GM18861 (cell line): ENCODE results near the gene RBM24.

Experiments used
- ATAC-seq: cut with Tn5 transposase; IDR thresholded peaks from one replicate; pipeline ENCODE4 v1.9.1; 2021; ENCODE audit not compliant: unreplicated experiment

RBM24 gene

DNA sequence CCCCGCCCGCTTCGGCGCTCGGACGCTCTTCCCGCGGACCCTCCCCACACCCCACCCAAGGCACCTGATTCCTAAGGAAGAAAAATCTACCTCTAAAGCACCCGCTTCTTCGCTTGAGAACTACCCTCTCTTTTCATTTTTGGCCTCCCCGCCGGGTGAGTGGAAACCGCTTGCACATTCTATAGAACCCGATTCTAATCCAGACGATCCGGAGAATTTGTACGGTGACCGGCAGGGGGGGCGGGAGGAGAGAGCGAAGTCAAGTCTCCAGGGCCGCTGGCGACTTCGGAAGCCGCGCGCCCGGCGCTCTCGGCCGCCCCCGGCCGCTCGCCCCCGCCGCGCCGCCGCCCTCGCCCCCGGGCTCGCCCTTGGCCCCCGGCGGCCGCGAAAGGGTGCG is at the start of gene RBM24:
RBM24 (plus strand) TSS at position 262 of the 397 bp plus-strand sequence. CDS start 221 bp downstream, outside the sequence.
- ATAC-seq: no peak

DNA sequence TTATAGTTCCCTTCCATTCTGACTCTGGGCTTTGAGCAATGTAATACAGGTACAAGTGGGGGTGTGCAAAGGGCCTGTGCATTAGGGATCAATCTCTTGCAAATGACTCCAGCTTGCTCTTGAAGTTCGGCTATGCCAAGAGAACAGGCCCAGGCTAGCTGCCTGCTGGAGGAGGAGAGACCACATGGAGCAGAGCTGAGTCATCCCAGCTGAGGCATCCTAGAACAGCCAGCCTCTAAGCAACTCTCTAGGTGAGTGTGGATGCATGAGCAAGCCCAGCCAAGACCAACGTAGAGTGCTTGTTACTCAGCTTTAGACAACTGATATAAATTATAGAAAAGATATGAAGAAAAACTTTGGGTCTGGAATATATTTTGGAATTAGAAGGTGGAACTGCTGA is 47.6 kb upstream of the RBM24 start:
- no peak for ATAC-seq

DNA sequence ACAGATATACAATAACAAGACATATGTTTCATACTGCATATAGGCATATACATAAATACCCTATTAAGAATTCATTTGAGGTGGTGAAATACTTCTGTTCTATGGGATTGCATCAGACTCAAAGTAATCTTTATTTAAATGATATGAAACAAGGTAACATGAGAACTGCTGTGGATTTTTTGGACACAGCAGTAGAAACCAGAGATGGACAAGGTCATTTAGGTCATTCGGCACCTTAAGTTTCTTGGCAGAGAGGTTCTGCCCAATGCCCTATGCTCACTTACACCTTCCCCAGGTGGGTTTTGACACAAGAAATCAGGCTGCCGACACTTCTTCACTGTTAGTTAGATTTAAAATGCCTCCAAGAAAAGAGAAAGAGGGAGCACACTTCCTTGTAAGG is 43.9 kb upstream of the RBM24 start:
- no peak for ATAC-seq

DNA sequence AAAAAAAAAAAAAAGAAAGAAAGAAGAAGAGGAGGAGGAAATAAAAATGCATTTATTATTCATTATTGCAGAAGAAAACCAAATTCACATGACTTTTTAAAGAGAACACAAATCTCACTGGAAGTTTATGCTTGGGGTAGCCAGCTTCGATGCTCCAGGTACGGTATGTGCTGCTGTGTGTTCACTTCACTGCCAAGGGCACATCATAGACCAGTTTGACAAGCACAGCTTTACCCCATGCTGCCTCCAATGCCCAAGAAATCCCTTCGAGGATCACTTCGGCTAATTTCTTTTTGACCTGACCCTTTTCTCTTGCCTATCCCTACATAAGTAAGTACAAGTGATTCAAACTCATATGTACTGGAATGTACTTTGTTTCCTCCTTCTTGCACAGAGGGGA is 41.9 kb upstream of the RBM24 start:
- no peak for ATAC-seq

- no peak for ATAC-seq
Observed at GRCh38 chr6:17240803-17241500, 40.2 kb upstream of the RBM24 start.

GRCh38 chr6:17242087-17242486 is 39.1 kb upstream of the RBM24 start:
- no peak for ATAC-seq

DNA sequence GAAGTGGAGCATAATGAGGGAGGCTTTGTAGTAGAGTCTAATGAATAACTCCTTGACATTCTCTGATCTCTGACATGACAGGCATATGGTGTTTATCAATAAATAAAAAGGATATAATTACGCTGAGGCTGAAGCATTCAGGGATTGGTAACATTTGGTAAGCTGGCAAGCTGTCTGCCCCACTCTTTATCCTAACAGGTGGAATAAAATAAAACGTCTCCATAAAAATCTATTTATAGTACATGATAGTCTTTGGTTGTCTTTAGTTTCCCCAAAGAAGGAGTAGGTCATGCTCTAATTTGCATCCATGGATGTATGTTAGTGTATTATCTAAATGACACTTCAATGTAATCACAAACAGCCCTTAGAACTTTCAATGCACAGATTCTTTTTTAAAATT is 30.9 kb upstream of the RBM24 start:
- ATAC-seq: no peak

GRCh38 chr6:17251953-17252352 is 29.2 kb upstream of the RBM24 start:
- ATAC-seq: no peak

DNA sequence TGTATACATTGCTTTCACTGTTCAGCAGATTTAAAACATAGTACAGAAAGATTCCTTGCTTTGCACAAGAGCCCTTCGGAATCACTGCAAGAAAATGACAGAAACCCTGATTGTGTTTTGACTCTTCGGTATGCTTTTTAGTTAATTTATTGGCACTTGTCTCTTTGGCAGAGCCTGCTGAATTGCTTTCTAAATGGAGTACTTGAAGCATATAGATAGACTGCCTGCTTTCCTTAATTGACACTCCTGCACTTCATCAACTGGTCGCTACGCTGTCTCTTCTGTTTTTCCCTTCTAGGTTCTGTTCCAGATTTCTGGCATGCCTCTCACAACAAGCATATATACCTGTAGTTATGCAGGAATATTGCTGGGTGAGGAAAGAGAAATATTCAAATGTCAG is 22.4 kb upstream of the RBM24 start:
- ATAC-seq: no peak

DNA sequence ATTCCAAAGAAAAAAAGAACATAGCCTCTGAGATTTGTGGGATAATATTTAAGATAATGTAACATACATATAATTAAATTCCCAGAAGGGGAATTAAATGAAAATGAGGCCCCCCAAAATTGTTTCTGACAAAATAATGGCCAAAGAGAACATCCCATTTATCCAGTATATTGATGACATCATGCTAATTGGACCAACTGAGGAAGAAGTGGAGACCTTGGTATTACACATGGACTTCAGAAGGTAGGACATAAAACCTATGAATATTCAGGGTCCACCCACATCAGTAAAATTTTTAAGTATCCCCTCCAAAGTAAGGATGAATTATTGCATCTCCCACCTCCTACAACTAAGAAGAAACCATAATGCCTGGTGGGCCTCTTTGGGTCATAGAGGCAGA is 15.6 kb upstream of the RBM24 start:
- ATAC-seq: no peak

DNA sequence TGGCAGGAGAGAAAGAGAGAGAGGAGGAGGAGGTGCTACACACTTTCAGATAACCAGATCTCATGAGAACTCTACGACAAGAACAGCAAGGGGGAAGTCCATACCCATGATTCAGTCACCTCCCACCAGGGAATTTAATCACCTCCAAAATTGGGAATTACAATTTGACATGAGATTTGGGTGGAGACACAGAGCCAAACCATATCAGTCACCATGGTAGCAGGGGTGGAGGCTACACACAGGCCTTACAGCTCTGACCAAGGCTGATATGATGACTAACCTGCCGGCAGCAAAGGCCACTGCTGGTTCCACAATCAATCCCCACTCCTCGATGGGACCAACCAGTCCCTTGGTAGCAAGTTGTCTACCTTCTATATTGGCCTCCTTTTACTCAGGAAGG is 13.6 kb upstream of the RBM24 start:
- ATAC-seq: no peak

- no peak for ATAC-seq
Observed at GRCh38 chr6:17268114-17268513, 13.0 kb upstream of the RBM24 start.

DNA sequence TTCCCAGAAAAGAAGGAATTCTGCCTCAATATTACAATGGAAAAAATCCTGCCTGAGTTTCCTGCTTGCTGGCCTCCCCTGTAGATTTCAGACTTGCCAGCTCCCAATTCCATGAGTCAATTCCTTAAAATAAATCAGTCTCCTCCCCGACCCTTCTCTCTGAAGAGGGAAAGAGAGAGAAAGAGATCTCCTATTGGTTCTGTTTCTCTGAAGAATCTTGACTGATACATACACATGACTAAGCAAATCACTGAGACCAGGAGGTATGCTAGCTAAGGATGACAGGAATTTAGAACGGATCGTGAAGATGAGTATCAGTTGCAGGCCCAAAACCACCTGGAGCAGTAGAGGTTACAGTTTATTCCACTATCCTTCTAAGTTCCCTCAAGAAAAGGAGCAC is 11.3 kb upstream of the RBM24 start:
- no peak for ATAC-seq

GRCh38 chr6:17271628-17272027 is 9.5 kb upstream of the RBM24 start:
- ATAC-seq: no peak

DNA sequence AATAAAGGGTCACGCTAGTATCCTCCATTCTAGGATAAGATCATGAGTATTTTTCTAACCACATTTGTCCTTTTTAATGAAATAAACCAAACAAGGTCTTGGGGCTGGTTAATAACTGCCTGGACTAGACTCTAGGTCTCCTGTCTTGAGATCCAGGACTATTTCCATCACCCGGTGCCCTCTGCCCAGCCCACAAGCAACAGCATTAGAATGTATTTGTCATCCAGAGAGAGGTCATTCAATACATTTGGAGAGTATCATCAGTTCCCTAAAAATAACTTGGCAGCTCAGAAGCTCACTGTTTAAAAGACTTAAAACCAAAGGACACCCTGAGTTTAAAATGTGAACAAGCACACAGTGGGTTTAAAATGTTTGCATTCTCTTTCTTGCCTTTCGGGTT is 4.4 kb upstream of the RBM24 start:
- no peak for ATAC-seq

GRCh38 chr6:17277256-17277655 is 3.9 kb upstream of the RBM24 start:
- no peak for ATAC-seq

GRCh38 chr6:17278289-17279063 is 2.7 kb upstream of the RBM24 start:
- ATAC-seq: no peak

DNA sequence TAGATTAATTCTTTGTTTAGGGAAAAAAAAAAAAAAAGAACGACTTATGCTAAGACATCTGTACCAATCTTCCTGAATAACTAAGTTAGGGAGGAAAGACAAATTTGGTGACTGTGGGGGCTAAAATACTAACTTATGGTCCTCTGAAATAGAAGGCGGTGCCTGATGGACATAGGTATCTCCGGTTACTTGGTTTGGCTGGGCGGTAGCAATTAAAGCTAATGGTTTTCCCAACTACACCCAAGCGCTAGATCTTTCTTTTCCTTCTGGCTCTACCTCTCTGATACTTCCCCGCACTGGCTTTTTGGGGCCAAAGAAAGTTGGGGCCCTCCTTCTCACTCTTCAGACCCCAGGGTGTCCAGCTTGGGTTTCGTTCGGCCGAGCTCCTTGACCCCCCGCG is 1.0 kb upstream of the RBM24 start:
- no peak for ATAC-seq

GRCh38 chr6:17280552-17281090 is 540 bp upstream of the RBM24 start:
- ATAC-seq: no peak

- no peak for ATAC-seq
Observed at GRCh38 chr6:17281497-17282481, 628 bp downstream of the RBM24 start.

DNA sequence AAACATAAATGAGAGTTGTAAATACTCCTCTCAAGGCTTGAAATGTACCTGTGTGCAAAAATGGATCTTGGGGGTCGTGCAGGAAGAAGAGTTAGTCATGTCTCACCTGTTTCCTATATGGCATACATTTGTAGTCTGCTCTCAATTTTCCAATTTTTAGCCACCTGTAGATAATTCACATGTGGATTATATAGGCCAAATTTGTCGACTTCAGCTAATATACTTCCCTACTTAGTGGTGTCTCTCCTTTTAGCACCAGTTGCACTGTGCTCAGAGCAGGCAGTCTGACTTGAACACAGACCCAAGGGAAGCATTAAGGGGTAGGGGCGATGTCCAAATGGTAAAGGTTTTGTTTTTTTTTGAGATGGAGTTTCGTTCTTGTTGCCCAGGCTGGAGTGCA is 1.9 kb downstream of the RBM24 start:
- no peak for ATAC-seq
